HK-2 (cell line): ENCODE results near the gene MOV10L1.
"Not testable (repeated sequence)": the region's sequence is repeated elsewhere in the genome, so short reads cannot be mapped to it uniquely, and the experiment has no call there.

ENCODE experiments used
- DNase-seq: peaks from one replicate; pipeline ENCODE4 v3.0.0-alpha.2; 2018; ENCODE audit not compliant: unreplicated experiment

MOV10L1 gene

DNA sequence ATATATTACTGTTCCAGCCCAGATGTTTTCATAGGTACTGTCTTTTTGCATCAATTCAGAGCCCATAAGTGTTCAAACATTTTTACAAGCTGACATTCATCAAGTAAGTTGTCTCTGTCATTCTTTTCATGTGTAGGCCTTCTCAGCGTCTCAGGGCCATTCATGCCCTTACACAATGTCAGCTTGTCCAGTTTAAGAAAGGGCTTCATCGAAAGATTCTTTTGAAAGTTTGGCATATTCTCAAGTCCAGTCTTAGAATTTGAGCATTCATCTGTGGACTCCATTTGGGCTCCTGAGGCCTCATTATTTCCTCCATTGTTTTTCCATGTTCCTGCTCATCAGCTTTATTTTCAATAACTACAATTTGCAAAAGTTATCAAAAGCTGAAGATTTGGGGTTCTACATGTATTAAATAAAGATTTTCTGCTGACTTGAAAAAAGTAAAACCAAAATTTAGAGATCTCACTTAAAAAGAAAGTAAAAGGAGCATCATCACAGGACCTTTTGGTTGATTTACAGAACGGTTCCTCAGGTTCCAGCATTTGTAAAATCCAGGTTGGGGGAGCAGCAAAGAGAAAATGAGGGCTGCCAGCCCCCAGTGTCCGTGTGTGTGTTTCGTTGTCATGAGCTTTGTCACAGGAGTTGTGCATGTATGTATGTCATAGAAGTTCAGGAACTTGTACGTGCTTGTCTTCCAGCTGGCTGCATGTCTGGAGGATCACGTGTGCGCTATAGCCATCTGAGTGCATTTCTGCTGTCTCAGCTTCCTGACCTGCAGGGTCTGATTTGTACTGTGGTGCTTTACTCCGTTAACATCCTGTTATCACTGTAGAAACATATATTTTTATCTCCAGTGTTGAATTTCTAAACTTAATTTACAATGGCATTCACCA, 15.6 kb downstream of the MOV10L1 start:
- no peak for DNase-seq

DNA sequence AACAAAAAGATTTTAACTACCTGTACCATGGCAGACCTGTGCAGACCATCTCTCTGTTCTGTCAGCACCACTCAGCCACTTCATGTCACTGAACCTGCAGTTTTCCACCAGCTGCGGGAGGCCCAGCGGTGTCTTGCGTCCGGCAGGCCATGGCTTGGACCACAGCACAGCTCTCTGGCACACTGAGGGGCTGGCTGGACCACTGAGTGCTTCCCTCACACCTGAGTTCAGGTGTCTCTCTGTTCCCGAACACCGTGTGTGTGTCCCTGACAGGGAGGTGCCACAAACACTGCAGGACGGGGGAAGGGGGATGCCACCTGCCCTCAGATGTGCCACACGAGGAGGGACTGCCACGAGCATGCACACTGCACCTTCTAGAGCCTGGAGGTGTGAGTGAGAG, 17.7 kb downstream of the MOV10L1 start:
- DNase-seq = no peak

DNA sequence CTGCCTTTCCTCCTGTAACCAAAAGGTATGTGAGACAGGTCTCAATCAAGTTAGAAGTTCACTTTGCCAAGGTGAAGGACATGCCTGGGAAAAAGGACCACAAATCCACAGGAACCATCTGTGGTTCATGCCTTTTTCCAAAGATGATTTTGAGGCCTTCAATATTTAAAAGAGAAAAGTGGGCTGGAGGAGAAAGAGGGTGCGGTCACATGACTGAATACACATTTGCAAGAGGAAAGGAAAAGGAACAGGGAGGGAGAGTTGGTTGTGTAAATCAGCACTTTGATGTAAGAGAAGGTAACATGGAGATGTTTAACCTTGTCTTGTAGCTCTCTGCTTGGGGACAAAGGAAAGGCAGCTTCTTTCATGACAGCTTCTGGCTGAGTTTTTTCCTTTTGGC, 21.2 kb downstream of the MOV10L1 start:
- DNase-seq = no peak

DNA sequence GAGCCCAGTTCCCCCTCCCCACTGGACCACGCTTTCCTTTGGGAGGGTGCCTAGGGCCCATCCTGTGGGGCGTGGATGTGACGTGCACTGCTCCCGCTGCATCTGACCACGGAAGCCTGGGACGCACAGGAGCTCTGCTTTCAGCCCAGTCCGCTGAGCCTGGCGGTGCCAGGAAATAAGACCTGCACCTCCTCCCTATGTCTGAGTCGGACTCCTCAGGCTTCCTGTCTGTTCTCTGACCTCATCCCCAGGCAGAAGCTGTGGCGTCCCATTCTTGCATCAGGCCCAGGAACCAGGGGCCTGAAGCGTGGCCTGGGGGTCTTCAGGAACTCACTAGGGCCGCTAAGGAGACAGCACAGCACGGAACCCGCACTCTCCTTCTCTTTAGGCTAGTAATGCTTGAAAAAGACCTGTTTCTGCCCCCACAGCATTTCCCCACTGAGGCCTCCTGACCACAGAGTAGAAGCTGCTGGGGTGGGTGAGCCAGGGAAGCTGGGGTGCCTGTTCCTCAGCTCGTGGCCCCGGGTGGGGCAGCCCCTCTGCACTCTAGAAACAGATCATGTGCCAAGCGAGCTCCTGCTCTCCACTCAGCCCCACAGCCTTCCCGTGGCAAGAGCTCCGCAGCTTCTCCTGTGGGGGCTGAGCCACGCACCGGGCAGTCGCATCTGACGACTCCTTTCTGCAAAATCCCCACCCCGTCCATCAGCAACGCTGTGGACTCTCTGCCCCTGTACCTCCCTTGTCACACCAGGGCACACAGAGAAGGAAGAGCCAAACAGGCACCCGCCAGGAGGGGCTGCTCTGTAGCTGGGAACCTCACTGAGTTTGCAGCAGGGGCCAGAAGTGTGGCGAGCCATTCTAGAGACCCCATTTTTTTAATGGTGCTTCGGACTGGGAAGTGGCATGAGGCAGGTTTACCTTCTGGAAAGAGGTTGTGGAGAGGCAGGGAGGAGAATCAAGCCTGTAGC, 22.6 kb downstream of the MOV10L1 start:
- DNase-seq = peak; percentile 24

DNA sequence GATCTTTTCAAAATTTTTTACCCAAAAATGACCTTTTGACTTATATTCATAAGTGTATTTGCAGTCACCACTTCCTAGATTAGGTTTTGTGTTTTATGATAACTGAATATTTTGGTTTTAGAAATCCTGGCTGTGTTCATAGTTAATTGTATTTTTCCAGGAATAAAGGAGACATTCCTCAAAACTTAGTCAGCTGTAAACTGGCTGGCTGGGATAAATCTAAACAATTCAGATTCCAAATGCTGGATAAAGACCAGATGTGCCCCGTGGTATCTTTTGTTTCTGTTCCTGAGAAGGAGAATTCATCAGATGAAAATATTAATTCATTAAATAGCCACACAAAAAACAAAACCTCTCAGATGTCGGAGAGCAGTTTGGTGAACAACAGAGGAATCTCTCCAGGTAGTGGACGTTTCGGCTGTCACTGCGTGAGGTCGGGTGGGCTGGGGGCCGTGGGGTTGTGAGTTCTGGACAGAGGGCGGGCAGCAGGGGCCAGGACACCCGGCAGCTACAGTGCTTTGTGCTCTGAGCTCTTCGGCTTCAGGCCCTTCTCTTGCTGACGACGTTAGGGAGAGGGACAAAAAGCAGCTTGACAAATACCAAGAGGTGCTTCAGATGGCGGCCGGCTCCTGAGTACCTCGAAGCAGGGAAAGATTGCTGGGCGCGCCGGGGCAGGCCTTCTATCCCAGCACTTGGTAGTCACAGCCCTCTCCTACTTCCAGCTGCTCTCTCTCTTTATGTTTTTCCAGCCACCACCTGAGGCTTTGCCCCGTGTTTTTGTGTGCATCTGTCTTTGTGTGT, 24.6 kb downstream of the MOV10L1 start:
- no peak for DNase-seq

DNA sequence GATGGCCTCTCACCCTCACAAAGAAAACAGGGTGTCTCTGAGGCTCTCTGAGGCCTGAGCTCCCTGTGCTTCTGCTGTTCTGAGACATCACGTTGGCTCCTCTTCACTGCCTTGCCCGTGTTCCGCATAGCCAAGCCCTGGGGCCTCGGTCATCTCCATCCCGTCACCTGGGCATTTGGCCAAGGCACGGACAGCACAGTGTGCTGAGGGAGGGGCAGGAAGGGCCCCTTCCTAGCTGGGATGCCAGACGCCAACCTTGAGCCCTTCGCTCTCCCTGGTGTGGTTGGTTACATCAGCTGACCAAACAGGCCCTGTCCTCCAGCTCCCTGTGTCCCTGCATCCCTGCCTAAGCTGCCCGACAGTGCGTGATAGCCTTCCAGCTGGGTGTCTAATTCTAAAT, 25.9 kb downstream of the MOV10L1 start:
- no peak for DNase-seq

DNA sequence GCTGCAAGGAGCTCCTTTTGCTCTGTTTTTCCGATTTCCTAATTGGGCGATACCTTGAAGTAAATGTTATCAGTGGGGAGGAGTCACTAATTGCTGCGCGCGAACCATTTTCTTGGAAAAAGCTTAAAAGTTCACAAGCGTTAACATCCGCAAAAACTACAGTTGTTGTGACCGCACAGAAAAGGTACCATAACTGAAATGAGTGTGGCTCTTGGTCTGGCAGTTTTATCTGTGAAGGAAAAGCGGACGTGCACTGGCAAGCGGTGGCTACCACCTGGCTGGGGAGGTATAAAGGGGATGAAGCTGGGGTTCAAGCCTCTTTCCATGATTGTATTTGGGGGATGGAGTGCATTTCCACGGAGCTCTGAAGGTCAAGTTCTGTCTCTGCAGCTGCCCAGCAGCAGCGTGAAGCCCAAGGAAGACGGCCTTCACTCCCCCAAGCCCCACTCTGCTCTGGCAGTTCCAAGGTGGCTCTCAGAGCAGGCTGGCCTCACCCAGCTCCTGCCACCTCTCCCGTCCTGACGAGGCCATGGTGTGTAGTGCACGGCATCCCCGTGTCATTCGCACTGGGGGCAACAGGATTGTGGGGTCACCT, 27.5 kb downstream of the MOV10L1 start:
- no peak for DNase-seq

DNA sequence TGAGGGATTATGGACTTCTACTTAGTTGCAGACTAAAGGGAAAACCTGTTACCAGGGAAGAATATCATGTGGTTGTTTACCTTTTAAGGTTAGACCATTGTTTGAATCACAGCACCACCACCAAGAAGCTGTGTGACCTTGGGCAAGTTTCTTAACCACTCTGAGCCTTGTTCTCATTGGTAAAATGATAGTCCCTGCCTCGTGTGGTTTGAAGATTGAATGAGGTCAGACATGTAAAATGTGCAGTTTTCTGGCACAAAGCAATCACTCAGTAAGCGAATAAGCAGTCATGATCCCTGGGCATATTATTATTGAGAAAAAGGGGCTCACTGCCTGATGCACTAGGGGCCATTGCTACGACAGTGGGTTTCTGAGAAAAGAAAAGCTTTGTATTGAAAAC, 28.3 kb downstream of the MOV10L1 start:
- no peak for DNase-seq

DNA sequence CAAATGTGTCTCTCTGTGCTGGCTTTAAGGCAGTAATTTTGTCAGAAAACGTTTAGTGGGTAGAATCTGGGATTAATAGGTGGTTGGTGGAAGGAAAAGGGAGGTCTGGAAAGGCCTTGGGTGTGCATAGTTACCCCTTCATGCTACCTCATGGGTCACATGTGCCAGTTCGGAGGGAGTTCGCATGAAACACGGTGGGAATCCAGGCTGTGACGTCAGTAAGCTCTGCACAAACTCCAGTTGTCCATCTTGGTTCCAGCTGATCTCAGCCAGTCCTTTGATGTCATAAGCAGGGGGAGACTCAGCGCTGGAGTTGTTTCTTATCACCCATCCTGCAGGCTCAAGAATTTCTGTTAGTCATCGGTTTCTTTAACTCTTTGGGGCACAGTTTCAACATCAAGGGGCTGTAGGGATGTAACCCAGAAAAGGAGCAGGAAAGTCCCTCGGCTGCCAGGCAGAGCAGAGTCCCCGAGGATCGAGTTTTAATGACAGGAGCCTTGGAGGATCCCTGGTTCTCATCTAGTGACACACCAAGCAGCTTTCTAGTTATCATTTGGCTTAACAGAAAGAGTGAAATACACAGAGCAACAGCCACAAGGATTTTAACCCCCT, 28.9 kb downstream of the MOV10L1 start:
- DNase-seq = no peak

DNA sequence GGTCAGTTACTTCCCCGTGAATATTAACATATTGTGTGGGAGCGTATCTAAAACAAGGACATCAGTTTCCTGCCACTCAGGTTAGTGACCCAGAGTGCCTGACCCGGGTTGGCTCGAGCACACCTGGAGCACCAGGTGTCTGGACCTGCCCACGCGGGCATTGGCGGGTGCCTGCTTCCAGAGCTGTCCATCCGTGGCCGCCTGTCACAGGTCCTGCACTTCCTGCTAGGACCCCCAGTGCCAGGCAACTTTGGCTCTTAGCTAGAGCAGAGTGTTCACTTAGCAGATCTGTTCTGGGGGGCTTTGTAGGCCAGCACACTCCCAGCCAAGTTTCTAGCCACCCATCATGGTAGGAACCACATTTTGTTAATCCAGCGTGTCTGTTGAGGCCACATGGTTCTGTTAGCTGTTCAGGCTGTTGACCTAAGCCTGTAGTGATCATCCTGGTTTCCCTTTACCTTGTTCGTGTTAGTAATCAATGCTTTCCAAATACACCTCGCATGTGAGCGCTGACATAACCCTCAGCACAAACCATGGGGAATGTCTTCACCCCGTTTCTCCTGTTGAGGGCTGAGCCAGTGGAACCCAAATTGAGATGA, 29.5 kb downstream of the MOV10L1 start:
- DNase-seq = no peak

DNA sequence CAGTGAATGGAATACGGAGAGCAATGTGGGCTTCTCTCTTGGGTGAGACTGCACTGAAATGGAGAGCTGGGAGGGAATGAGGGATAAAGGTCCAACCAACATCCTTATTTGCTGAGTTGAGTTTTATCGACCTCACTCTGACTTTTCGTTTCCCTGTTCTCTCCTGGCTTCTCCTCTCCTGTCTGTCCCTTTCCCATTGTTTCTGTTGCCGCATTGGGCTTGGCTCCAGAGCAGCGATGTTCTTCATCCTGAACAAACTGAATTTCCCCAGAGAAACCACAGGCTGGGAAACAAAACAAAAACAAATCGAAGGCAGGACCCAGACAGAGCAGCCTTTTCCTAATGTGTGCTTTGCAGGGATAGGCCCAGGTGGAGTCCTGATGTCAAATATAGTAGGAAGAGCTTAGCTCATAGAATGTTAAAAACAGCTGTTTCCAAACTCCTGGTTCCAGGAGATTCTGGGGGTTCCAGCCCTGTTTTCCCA, 30.0 kb downstream of the MOV10L1 start:
- DNase-seq = no peak

DNA sequence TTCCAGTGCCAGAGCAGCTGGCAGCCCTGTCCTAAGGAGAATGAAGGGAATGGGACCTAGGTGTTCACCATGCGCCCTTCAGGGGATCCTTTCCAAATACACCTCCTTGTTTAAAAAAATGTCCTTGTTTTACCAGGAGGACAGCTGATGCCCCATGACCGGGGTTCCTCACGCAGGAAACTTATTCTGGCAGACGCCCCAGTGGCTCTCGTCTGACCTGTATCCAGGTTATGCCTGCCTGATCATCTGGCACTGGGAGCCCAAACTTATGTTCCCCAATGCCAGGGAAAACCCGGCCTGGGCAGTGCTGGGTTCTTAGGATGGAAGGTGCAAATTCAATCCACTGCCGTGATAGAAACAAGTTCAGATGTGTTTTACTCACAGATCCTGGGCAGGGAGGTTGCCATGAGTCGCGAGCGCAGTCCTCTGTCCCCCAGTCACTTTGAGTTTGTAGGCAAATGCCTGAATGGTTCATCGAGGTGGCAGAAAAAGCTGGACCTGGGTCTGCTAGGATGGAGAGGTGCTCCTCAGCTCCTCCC, 31.5 kb downstream of the MOV10L1 start:
- no peak for DNase-seq

DNA sequence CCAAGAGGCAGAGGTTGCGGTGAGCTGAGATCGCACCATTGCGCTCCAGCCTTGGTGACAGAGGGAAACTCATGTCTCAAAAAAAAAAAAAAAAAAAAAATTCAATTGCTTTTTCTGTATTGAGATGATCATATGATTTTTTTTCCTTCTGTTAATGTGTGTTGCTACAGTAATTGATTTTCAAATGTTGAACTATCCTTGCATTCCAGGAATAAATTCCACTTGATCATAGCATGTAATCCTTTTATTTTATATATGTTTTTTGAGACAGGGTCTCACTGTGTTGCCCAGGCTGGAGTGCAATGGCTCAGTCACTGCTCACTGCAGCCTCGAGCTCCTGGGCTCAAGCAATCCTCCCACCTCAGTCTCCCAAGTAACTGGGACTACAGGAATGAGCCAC, 33.3 kb downstream of the MOV10L1 start:
- no peak for DNase-seq

DNA sequence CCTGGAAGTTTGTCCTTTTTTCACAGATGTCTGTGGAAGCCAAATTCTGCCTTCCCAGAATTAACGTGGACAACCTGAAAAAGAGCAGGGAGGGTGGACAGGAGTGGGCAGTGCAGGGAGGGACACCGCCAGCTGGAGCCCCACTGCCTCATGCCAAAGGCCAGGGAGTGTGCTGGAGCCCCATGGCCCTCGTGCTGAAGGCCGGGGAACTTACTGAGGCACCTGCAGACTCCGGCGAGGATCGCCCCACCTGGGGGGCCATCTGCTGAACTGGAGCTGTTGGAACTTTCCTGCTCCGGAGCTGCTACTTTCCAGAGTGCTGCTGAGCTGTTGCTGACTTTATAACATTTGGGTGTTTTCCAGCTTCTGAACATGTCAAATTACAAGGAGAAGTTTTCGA, 35.2 kb downstream of the MOV10L1 start:
- DNase-seq = no peak

DNA sequence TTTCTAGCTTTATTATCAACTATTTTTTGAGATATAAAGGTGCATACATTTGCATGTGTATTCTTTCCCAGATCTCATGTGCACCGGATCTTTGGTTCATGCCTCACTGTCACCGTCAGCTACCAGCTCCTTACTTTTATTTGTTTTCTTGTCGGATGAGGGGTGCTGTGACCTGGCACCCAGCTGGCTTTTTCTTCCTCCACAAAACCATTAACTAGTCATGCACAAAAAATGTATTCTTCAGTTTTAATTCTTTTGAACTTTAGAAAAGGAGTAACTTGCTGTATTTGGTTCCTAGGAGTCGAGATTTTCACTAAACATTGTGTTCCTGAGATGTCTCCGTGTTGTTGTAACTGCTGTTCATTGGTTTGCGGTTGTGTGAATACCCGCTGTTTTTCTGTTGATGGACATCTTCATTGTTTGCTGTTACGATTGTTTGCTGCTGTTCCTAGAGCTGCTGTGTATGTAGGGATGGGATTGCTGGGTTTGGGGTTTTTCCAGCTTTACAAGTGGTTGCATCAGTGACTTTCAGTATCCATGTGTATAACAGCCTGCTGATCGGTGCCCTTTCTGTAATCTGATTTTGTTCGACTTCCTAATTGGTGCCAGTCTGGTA, 39.4 kb downstream of the MOV10L1 start:
- no peak for DNase-seq

DNA sequence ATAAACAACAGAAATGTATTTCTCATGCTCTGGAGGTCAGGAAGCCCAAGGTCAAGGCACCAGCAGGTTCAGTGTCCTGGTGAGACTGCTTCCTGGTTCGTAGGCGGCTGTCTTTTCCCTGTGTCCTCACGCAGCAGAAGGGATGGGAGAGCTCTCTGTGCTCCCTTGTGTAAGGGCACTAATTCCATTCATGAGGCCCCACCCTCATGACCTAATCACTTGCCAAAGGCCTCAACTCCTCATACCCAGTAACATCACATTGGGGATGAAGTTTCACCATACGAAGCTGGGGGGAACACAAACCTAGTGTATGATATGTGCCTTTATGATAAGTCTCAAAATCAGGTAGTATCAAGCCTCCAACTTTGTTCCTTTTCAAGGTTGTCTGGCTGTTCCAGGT, 42.1 kb downstream of the MOV10L1 start:
- no peak for DNase-seq

DNA sequence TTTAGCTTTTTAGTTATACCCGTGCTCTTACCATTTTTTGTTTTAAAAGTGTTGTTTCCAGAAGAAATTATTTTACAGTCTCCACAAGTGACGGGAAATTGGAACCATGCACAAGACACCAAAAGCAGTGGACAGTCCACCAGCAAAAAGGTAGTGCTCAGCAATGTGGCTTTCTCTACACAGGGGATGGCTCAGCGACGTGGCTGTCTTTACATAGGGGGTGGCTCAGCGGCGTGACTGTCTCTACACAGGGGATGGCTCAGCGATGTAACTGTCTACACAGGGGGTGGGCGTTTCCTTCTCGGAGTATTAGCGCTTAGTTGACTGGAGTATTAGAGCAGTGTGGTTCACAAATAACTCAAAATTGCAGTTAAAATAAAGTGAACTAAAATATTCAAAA, 44.7 kb downstream of the MOV10L1 start:
- DNase-seq = no peak

DNA sequence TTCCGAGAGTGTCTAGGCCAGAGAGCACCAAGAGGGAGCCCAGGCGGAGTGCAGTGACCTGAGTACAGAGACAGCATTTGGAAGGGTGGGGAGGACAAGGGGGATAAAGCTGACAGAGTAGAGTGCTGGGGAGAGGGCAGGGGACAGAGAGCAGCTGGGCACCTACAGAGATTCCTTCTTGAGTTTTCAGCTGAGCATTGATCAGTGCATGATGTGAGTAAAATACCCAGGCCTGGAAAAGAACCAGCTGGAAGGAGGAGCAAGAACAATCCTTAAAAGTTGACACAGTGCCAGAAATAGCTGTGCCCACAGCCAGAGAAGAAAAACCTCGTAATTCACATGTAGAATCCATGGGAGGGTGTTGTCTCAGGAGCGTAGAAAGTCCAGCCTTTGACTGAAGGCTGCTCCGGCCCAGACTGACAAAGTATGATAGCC, 46.8 kb downstream of the MOV10L1 start:
- no peak for DNase-seq

DNA sequence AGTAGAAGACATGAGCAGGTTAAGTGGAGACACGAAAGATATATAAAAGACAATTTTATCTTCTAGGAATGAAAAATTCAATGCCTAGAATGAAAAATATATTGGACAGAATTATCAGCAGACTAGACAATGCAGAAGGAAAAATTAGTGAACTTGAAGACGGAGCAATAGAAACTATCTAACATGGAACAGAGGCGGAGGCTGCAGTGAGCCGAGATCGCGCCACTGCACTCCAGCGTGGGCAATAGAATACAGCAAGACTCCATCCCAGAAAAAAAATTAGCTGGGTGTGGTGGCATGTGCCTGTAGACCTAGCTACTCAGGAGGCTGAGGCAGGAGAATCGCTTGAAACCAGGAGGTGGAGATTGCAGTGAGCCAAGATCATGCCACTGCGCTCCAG, 47.5 kb downstream of the MOV10L1 start:
- DNase-seq = not testable (repeated sequence)

DNA sequence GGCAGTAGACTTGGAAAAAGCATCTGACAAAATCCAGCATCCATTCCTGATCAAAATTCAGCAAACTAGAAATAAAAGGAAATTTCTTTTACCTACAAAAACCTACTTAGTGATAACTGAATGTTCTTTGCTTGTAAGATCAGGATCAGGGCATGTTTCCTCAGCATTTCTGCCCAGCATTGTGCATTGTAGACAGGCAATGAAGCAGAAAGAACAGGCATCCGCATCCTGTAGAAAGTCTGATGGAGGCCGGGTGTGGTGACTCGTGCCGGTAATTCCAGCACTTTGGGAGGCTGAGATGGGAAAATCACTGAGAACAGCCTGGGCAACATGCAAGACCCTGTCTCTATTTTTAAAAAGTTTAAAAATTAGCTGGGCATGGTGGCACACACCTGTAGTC, 48.2 kb downstream of the MOV10L1 start:
- no peak for DNase-seq
